GM10266 (cell line): ENCODE data around the gene IL20RA.

ENCODE experiments used
- DNase-seq: peaks from one replicate; pipeline ENCODE4 v3.0.0; 2012; ENCODE audit errors: extremely low spot score
- CTCF ChIP-seq: IDR thresholded peaks from 2 replicates; pipeline ENCODE4 v1.5.1; 2012; ENCODE audit warnings: mild to moderate bottlenecking, low read depth; ENCODE audit not compliant: control insufficient read depth, insufficient read depth; ENCODE audit errors: missing control alignments

IL20RA gene

GRCh38 chr6:137067399-137067798, 22.6 kb upstream of the IL20RA start:
- no peak for DNase-seq
- no peak for TF ChIP-seq CTCF

- TF ChIP-seq CTCF: no peak
These were observed 13.3 kb upstream of the IL20RA start for GRCh38 chr6:137058037-137058436.

GRCh38 chr6:137056121-137056880, 11.5 kb upstream of the IL20RA start:
- DNase-seq: no peak
- no peak for TF ChIP-seq CTCF

More at GRCh38 chr6:137058037-137058436, 13.3 kb upstream of the IL20RA start:
- no peak for DNase-seq

- TF ChIP-seq CTCF: no peak
- no peak for DNase-seq
These were observed 7.2 kb upstream of the IL20RA start for GRCh38 chr6:137051790-137052472.

- no peak for DNase-seq
- no peak for TF ChIP-seq CTCF
These were observed 4.3 kb upstream of the IL20RA start for GRCh38 chr6:137049095-137049494.

GRCh38 chr6:137046871-137047412, 2.2 kb upstream of the IL20RA start:
- TF ChIP-seq CTCF: no peak
- no peak for DNase-seq
